Neuron (in vitro differentiated cells): ENCODE results near the gene PDZD2.
"Not testable (repeated sequence)": the region's sequence is repeated elsewhere in the genome, so short reads cannot be mapped to it uniquely, and the experiment has no call there.

Source experiments
- H2AFZ ChIP-seq: one replicate; pipeline ENCODE4 v1.6.1; 2013; ENCODE audit warnings: low read depth, mild to moderate bottlenecking, inconsistent platforms, low read length, moderate library complexity
- H3K27me3 ChIP-seq: one replicate; pipeline ENCODE4 v1.6.1; 2013; ENCODE audit warnings: low read length; ENCODE audit not compliant: insufficient read depth
- H3K36me3 ChIP-seq: one replicate; pipeline ENCODE4 v1.6.1; 2013; ENCODE audit warnings: low read length; ENCODE audit not compliant: insufficient read depth
- H3K4me1 ChIP-seq: one replicate; pipeline ENCODE4 v1.6.1; 2013; ENCODE audit warnings: low read length; ENCODE audit not compliant: insufficient read depth
- H3K4me3 ChIP-seq: 2 replicates; pipeline ENCODE4 v1.5.1; 2013; ENCODE audit warnings: mild to moderate bottlenecking, low read length, moderate library complexity
- H3K9me3 ChIP-seq: one replicate; pipeline ENCODE4 v1.6.1; 2013; ENCODE audit warnings: low read length

Gene PDZD2

GRCh38 chr5:31731710-31732301, 92.9 kb downstream of the PDZD2 start:
- no peak overlapping the region for H3K4me3 ChIP-seq
- H3K4me1 ChIP-seq: no peaks in the 10 kb centered on the region
- no peak overlapping the region for H2AFZ ChIP-seq
- no peaks in the 10 kb centered on the region for H3K27me3 ChIP-seq
- H3K36me3 ChIP-seq: no peaks in the 10 kb centered on the region
- no peaks in the 10 kb centered on the region for H3K9me3 ChIP-seq

GRCh38 chr5:31732821-31733220, 93.9 kb downstream of the PDZD2 start:
- H3K9me3 ChIP-seq, H3K4me3 ChIP-seq, H2AFZ ChIP-seq, H3K27me3 ChIP-seq, H3K4me1 ChIP-seq, H3K36me3 ChIP-seq: not testable (repeated sequence)

GRCh38 chr5:31733371-31733770, 94.4 kb downstream of the PDZD2 start:
- H3K4me3 ChIP-seq: no peak overlapping the region
- no peak overlapping the region for H2AFZ ChIP-seq
- H3K36me3 ChIP-seq: no peaks in the 10 kb centered on the region
- H3K9me3 ChIP-seq: no peaks in the 10 kb centered on the region
- H3K4me1 ChIP-seq: no peaks in the 10 kb centered on the region
- H3K27me3 ChIP-seq: no peaks in the 10 kb centered on the region

- H3K4me1 ChIP-seq: no peaks in the 10 kb centered on the region
- no peaks in the 10 kb centered on the region for H3K36me3 ChIP-seq
- no peak overlapping the region for H3K4me3 ChIP-seq
- H3K9me3 ChIP-seq: no peaks in the 10 kb centered on the region
- no peaks in the 10 kb centered on the region for H3K27me3 ChIP-seq
- H2AFZ ChIP-seq: no peak overlapping the region
These were observed 97.2 kb downstream of the PDZD2 start for GRCh38 chr5:31736127-31736526.

GRCh38 chr5:31738199-31738598, 99.3 kb downstream of the PDZD2 start:
- H2AFZ ChIP-seq: no peak overlapping the region
- no peaks in the 10 kb centered on the region for H3K4me1 ChIP-seq
- no peaks in the 10 kb centered on the region for H3K9me3 ChIP-seq
- H3K4me3 ChIP-seq: no peak overlapping the region
- no peaks in the 10 kb centered on the region for H3K36me3 ChIP-seq
- H3K27me3 ChIP-seq: no peaks in the 10 kb centered on the region

- Histone ChIP-seq H3K27me3 (no peaks in the 10 kb centered on the region), H3K36me3 (no peaks in the 10 kb centered on the region), H3K9me3 (no peaks in the 10 kb centered on the region), H2AFZ (no peak overlapping the region), H3K4me3 (no peak overlapping the region), H3K4me1 (no peaks in the 10 kb centered on the region)
These were observed 102.6 kb downstream of the PDZD2 start for GRCh38 chr5:31741496-31741895.

- Histone ChIP-seq H3K4me3 (no peak overlapping the region), H3K27me3 (no peaks in the 10 kb centered on the region), H3K4me1 (no peaks in the 10 kb centered on the region), H3K36me3 (no peaks in the 10 kb centered on the region), H3K9me3 (no peaks in the 10 kb centered on the region), H2AFZ (no peak overlapping the region)
These were observed 104.7 kb downstream of the PDZD2 start for GRCh38 chr5:31743678-31744077.

GRCh38 chr5:31748458-31749172, 109.7 kb downstream of the PDZD2 start:
- Histone ChIP-seq H3K4me1 (no peaks in the 10 kb centered on the region), H2AFZ (no peak overlapping the region), H3K9me3 (no peaks in the 10 kb centered on the region), H3K27me3 (no peaks in the 10 kb centered on the region), H3K36me3 (no peaks in the 10 kb centered on the region), H3K4me3 (no peak overlapping the region)

- H3K36me3 ChIP-seq: no peaks in the 10 kb centered on the region
- no peaks in the 10 kb centered on the region for H3K9me3 ChIP-seq
- H3K27me3 ChIP-seq: no peaks in the 10 kb centered on the region
- no peak overlapping the region for H2AFZ ChIP-seq
- no peak overlapping the region for H3K4me3 ChIP-seq
- no peaks in the 10 kb centered on the region for H3K4me1 ChIP-seq
These were observed 111.3 kb downstream of the PDZD2 start for GRCh38 chr5:31750215-31750614.

GRCh38 chr5:31751610-31752009, 112.7 kb downstream of the PDZD2 start:
- no peaks in the 10 kb centered on the region for H3K36me3 ChIP-seq
- no peak overlapping the region for H2AFZ ChIP-seq
- H3K9me3 ChIP-seq: no peaks in the 10 kb centered on the region
- H3K27me3 ChIP-seq: no peaks in the 10 kb centered on the region
- no peak overlapping the region for H3K4me3 ChIP-seq
- H3K4me1 ChIP-seq: no peaks in the 10 kb centered on the region

GRCh38 chr5:31753700-31754357, 114.9 kb downstream of the PDZD2 start:
- no peaks in the 10 kb centered on the region for H3K9me3 ChIP-seq
- no peaks in the 10 kb centered on the region for H3K27me3 ChIP-seq
- no peak overlapping the region for H2AFZ ChIP-seq
- no peaks in the 10 kb centered on the region for H3K4me1 ChIP-seq
- no peaks in the 10 kb centered on the region for H3K36me3 ChIP-seq
- no peak overlapping the region for H3K4me3 ChIP-seq

GRCh38 chr5:31754358-31754704, 115.4 kb downstream of the PDZD2 start:
- Histone ChIP-seq H3K4me3 (no peak overlapping the region), H3K36me3 (no peaks in the 10 kb centered on the region), H2AFZ (no peak overlapping the region), H3K9me3 (no peaks in the 10 kb centered on the region), H3K4me1 (no peaks in the 10 kb centered on the region), H3K27me3 (no peaks in the 10 kb centered on the region)

- H3K27me3 ChIP-seq: no peaks in the 10 kb centered on the region
- H3K9me3 ChIP-seq: no peaks in the 10 kb centered on the region
- H2AFZ ChIP-seq: no peak overlapping the region
These were observed 116.1 kb downstream of the PDZD2 start for GRCh38 chr5:31754741-31755675.

More at GRCh38 chr5:31754741-31755675, 116.1 kb downstream of the PDZD2 start:
- Histone ChIP-seq H3K36me3 (no peaks in the 10 kb centered on the region), H3K4me1 (no peaks in the 10 kb centered on the region), H3K4me3 (no peak overlapping the region)
